K562 (cell line): Measurements from ENCODE around the gene TERT. TPM values are rescaled to one million over a fixed set of nuclear protein-coding genes. Genes with fewer than 3 reads are reported as not detected.
A peak's percentile ranks its signal among the peaks of the same experiment; 100 is the strongest.

ENCODE experiments used
- ATAC-seq: fragments of 200-7000 bp; cut with Tn5 transposase; 3 replicates; pipeline ENCODE4 v1.9.1; 2020; ENCODE audit warnings: moderate library complexity
- BruUV-seq: library from RNA; stranded (reverse); fragments of 400-500 nt; replicated peaks from 2 replicates; lab custom pipeline; 2021; lab: Mats Ljungman, UMichigan
- CTCF ChIA-PET: fragments of 300-600 bp; formaldehyde crosslinking; extraction: SDS; loops from one replicate; lab custom pipeline; 2021; ENCODE audit warnings: low intra/inter-chr PET ratio; lab: Yijun Ruan, JAX
- POLR2A ChIA-PET: fragments of 300-600, 350-650 bp; sonication (Branson Sonifier 250); formaldehyde crosslinking; extraction: SDS; loops from one replicate; lab custom pipeline; 2021; ENCODE audit warnings: antibody characterized with exemption, inconsistent platforms; lab: Yijun Ruan, JAX
- DNase-seq, 4 experiments: peaks; one replicate each; pipeline versions ENCODE4 v3.0.0 to v3.0.0-alpha.2; 2011 to 2018; ENCODE audit warnings: low spot score in 3 of 4, mixed read lengths in 3 of 4; ENCODE audit errors: extremely low read depth in 1 of 4
- FAIRE-seq: peaks from 2 replicates; lab custom pipeline; 2011; peaks lifted over from hg19 to GRCh38; lab: Jason Lieb, UNC
- H2AFZ ChIP-seq: 2 replicates; pipeline ENCODE4 v1.6.0; 2011; ENCODE audit warnings: low read depth, low read length, control low read depth, inconsistent platforms
- H3K27ac ChIP-seq: fragments of 200-600 bp; 3 replicates; pipeline ENCODE4 v1.8.0; 2011; ENCODE audit warnings: low read depth, mild to moderate bottlenecking, control low read depth, inconsistent platforms, low read length, moderate library complexity, mixed read lengths; ENCODE audit errors: extremely low read depth
- H3K27me3 ChIP-seq, 2 experiments: fragments of 300-600 bp in 1 of 2; 2 replicates in 1 of 2; 3 replicates in 1 of 2; pipeline versions ENCODE4 v1.6.0 to v1.8.0; 2011; ENCODE audit warnings: inconsistent platforms in 2 of 2, low read length in 2 of 2, mild to moderate bottlenecking in 1 of 2, mixed read lengths in 1 of 2, moderate library complexity in 1 of 2; ENCODE audit not compliant: control insufficient read depth in 2 of 2, insufficient read depth in 2 of 2
- H3K36me3 ChIP-seq: fragments of 300-600 bp; 3 replicates; pipeline ENCODE4 v1.8.0; 2011; ENCODE audit warnings: mild to moderate bottlenecking, low read length, inconsistent platforms; ENCODE audit not compliant: control insufficient read depth, insufficient read depth
- H3K4me1 ChIP-seq, 2 experiments: fragments of 200-600 bp in 1 of 2; replicated peaks in 1 of 2; 2 replicates in 1 of 2; 3 replicates in 1 of 2; pipeline versions ENCODE4 v1.5.1 to v1.8.0; 2011; ENCODE audit warnings: inconsistent platforms in 2 of 2, low read length in 2 of 2, mild to moderate bottlenecking in 1 of 2, mixed read lengths in 1 of 2, moderate library complexity in 1 of 2; ENCODE audit not compliant: control insufficient read depth in 2 of 2, insufficient read depth in 2 of 2
- H3K4me2 ChIP-seq: 2 replicates; pipeline ENCODE4 v1.6.1; 2011; ENCODE audit warnings: low read length, control low read depth, inconsistent platforms, mixed read lengths; ENCODE audit not compliant: insufficient read depth
- H3K4me3 ChIP-seq: fragments of 200-600 bp; sonication (generic), shearing (Covaris generic); 2 replicates; pipeline ENCODE4 v1.5.1; 2016; ENCODE audit warnings: control low read depth, inconsistent platforms
- H3K79me2 ChIP-seq: fragments of 200-600 bp; 3 replicates; pipeline ENCODE4 v1.8.0; 2011; ENCODE audit warnings: low read length, inconsistent platforms; ENCODE audit not compliant: control insufficient read depth, insufficient read depth
- H3K9ac ChIP-seq, 2 experiments: 2 replicates each; pipeline versions ENCODE4 v1.6.0 to v1.6.1; 2011; ENCODE audit warnings: low read depth in 2 of 2, low read length in 2 of 2, control low read depth in 1 of 2, inconsistent platforms in 1 of 2, mild to moderate bottlenecking in 1 of 2, mixed read lengths in 1 of 2; ENCODE audit not compliant: insufficient read depth in 1 of 2
- H3K9me1 ChIP-seq: one replicate; pipeline ENCODE4 v1.6.0; 2011; ENCODE audit warnings: inconsistent platforms, mild to moderate bottlenecking, low read length, moderate library complexity; ENCODE audit not compliant: control insufficient read depth, insufficient read depth
- H3K9me3 ChIP-seq: replicated peaks from 2 replicates; pipeline ENCODE4 v1.5.1; 2011; ENCODE audit warnings: low read depth, low read length, inconsistent platforms; ENCODE audit not compliant: control insufficient read depth, insufficient read depth
- H4K20me1 ChIP-seq: replicated peaks from 2 replicates; pipeline ENCODE4 v1.6.1; 2011; ENCODE audit warnings: low read length, inconsistent platforms, mixed read lengths; ENCODE audit not compliant: control insufficient read depth, insufficient read depth
- ETS1 ChIP-seq: conservative IDR thresholded peaks from 2 replicates; pipeline ENCODE4 v1.6.1; 2011; ENCODE audit warnings: low read depth, mild to moderate bottlenecking, low read length; ENCODE audit not compliant: control insufficient read depth
- ETV1 ChIP-seq: fragments of 450-650 bp; conservative IDR thresholded peaks from 2 replicates; pipeline ENCODE4 v1.6.1; 2016; ENCODE audit warnings: missing genetic modification characterization, control low read depth, low read depth, missing compliant biosample characterization
- HMBOX1 ChIP-seq: sonication (generic); IDR thresholded peaks from 2 replicates; pipeline ENCODE4 v1.6.1; 2016
- USF1 ChIP-seq: sonication (generic); formaldehyde crosslinking; IDR thresholded peaks from 2 replicates; pipeline ENCODE4 v1.9.0; 2022; ENCODE audit warnings: mild to moderate bottlenecking, missing genetic modification reagents
- ZNF140 ChIP-seq: fragments of 250-450 bp; sonication (Bioruptor Pico); IDR thresholded peaks from 2 replicates; pipeline ENCODE4 v1.8.0; 2021; ENCODE audit warnings: moderate library complexity, mild to moderate bottlenecking, inconsistent platforms
- ZNF280A ChIP-seq: fragments of 450-650 bp; IDR thresholded peaks from 2 replicates; pipeline ENCODE4 v1.6.1; 2018; ENCODE audit warnings: mild to moderate bottlenecking, low read depth; ENCODE audit not compliant: partially characterized antibody
- WGBS: fragments of 100-300 bp; shearing (Covaris generic); methylation state at CpG from one replicate; pipeline ENCODE4 v1.1.6; 2016; ENCODE audit warnings: low coverage, mixed read lengths; ENCODE audit not compliant: insufficient coverage; ENCODE audit errors: missing lambda C conversion rate; 5-methylcytosine and 5-hydroxymethylcytosine counted together
- in situ Hi-C: fragments of 300-500 bp; cut with MboI; formaldehyde crosslinking; loops from 4 replicates; pipeline ENCODE4 v1.15.0; 2018; ENCODE audit warnings: inconsistent platforms, mixed read lengths
- intact Hi-C: fragments of 100-400 bp; cut with micrococcal nuclease; formaldehyde crosslinking; loops from 2 replicates; pipeline ENCODE4 v1.14.2; 2022
- polyA plus RNA-seq, 8 experiments: library from polyadenylated mRNA; depleted of rRNA in 4 of 8; stranded (reverse) in 5 of 8; unstranded in 3 of 8; fragments of >200 nt; fragmentation: Nextera tagmentation in 2 of 8; fragmentation: Illumina TruSeq in 1 of 8; extraction: Ambion mirVana in 2 of 8; extraction: Trizol in 1 of 8; gene quantifications; 2 replicates each; pipeline versions ENCODE4 v1.2.1 to v1.2.3, GENCODE V29; 2011 to 2014; ENCODE audit warnings: inconsistent platforms in 1 of 8, missing spikeins in 1 of 8
- total RNA-seq, 7 experiments: library from RNA; depleted of rRNA in 6 of 7; stranded (reverse); fragments of >200 nt in 6 of 7; fragmentation: Illumina TruSeq in 2 of 7; extraction: Trizol in 2 of 7; gene quantifications; 2 replicates each; pipeline versions ENCODE4 v1.2.1 to v1.2.3, GENCODE V29; 2011 to 2021; ENCODE audit warnings: low replicate concordance in 1 of 7

Gene TERT
- total and polyA plus RNA-seq, 9 of the 15 experiments (the other 6 are each of a cell fraction or from before 2014, with no cell fraction given): 0.08 to 4.5 (median 0.98) TPM; not detected in 1

- POLR2A ChIA-PET: no interaction called here
- H2AFZ ChIP-seq: no peak overlapping the region
- H3K4me3 ChIP-seq: no peak overlapping the region
- H3K27ac ChIP-seq: no peak overlapping the region
- 48% methylated on average over 17 of the region's 20 CpGs for WGBS
- intact Hi-C loops (no loop called here), in situ Hi-C loops (no loop called here)
- H3K9ac ChIP-seq: no peak overlapping the region
- DNase-seq: no peak
- H3K4me2 ChIP-seq: no peak overlapping the region
- BruUV-seq: no TSS peak
- H3K9me1 ChIP-seq: no peaks in the 10 kb centered on the region
- H4K20me1 ChIP-seq: peaks cover 5% of the 10 kb centered on the region; the same call in 1 of the 2 replicates
- TF ChIP-seq ETV1 (no peak), ZNF280A (no peak), HMBOX1 (no peak), ETS1 (no peak), ZNF140 (CRISPR knock-in tag) (no peak), USF1 (CRISPR knock-in tag) (0 out of 2 replicates have a peak, but pooled peaks have one; percentile 13)
- CTCF ChIA-PET: no interaction called here
- no peaks in the 10 kb centered on the region for H3K79me2 ChIP-seq
- H3K4me1 ChIP-seq: peaks cover 0 to 30% of the 10 kb centered on the region in 2 experiments; a peak in 1 of 5 replicates
- peaks cover 13 to 49% of the 10 kb centered on the region in 2 experiments for H3K27me3 ChIP-seq
- no peak for FAIRE-seq
- ATAC-seq: no peak
- H3K9me3 ChIP-seq: no peaks in the 10 kb centered on the region
- H3K36me3 ChIP-seq: no peaks in the 10 kb centered on the region
These were observed 21.1 kb downstream of the TERT start for GRCh38 chr5:1273745-1274144.
